ENCODE data around the gene ACRV1.
"Not testable (repeated sequence)": the region's sequence is repeated elsewhere in the genome, so short reads cannot be mapped to it uniquely, and the experiment has no call there.

The ACRV1 gene

GRCh38 chr11:125680747-125681146 lies at the start of gene ACRV1:
TSS of gene ACRV1 (minus strand) at chr11:125680847. CDS start at chr11:125680780, 67 bp downstream.
- Histone ChIP-seq H3K27me3 (ENCODE audit: control insufficient read depth, insufficient read depth, low read length) (no peaks in the 10 kb centered on the region), H3K4me1 (ENCODE audit: control insufficient read depth, insufficient read depth, low read length) (peaks cover 4% of the 10 kb centered on the region; the same call in 1 of the 2 replicates), H3K9me3 (ENCODE audit: control insufficient read depth, insufficient read depth, low read length) (no peaks in the 10 kb centered on the region), H3K36me3 (ENCODE audit: control insufficient read depth, insufficient read depth, low read length) (peaks cover 38% of the 10 kb centered on the region), H3K27ac (ENCODE audit: low read depth, low read length) (no peak within 1 kb of the TSS), H3K9ac (ENCODE audit: low read depth, low read length) (no peak within 1 kb of the TSS), H3K4me3 (ENCODE audit: low read depth, low read length) (no peak within 1 kb of the TSS)

- Histone ChIP-seq H3K27ac (ENCODE audit: low read depth, low read length) (no peak overlapping the region), H3K4me1 (ENCODE audit: control insufficient read depth, insufficient read depth, low read length) (peaks cover 5% of the 10 kb centered on the region; the same call in 1 of the 2 replicates), H3K9ac (ENCODE audit: low read depth, low read length) (no peak overlapping the region), H3K9me3 (ENCODE audit: control insufficient read depth, insufficient read depth, low read length) (no peaks in the 10 kb centered on the region), H3K27me3 (ENCODE audit: control insufficient read depth, insufficient read depth, low read length) (no peaks in the 10 kb centered on the region), H3K36me3 (ENCODE audit: control insufficient read depth, insufficient read depth, low read length) (no peaks in the 10 kb centered on the region), H3K4me3 (ENCODE audit: low read depth, low read length) (no peak overlapping the region)
These were observed 48.3 kb upstream of the ACRV1 start for GRCh38 chr11:125728969-125729368.

GRCh38 chr11:125724125-125724524 lies 43.5 kb upstream of the ACRV1 start:
- Histone ChIP-seq H3K4me3 (ENCODE audit: low read depth, low read length) (no peak overlapping the region), H3K36me3 (ENCODE audit: control insufficient read depth, insufficient read depth, low read length) (no peaks in the 10 kb centered on the region), H3K9me3 (ENCODE audit: control insufficient read depth, insufficient read depth, low read length) (no peaks in the 10 kb centered on the region), H3K9ac (ENCODE audit: low read depth, low read length) (no peak overlapping the region), H3K27ac (ENCODE audit: low read depth, low read length) (no peak overlapping the region), H3K4me1 (ENCODE audit: control insufficient read depth, insufficient read depth, low read length) (no peaks in the 10 kb centered on the region), H3K27me3 (ENCODE audit: control insufficient read depth, insufficient read depth, low read length) (no peaks in the 10 kb centered on the region)

GRCh38 chr11:125720781-125721180 lies 40.1 kb upstream of the ACRV1 start:
- no peaks in the 10 kb centered on the region for H3K36me3 ChIP-seq (ENCODE audit: control insufficient read depth, insufficient read depth, low read length)

GRCh38 chr11:125704686-125705085 lies 24.0 kb upstream of the ACRV1 start:
- H3K36me3 ChIP-seq (ENCODE audit: control insufficient read depth, insufficient read depth, low read length); H3K4me1 ChIP-seq (ENCODE audit: control insufficient read depth, insufficient read depth, low read length); H3K27me3 ChIP-seq (ENCODE audit: control insufficient read depth, insufficient read depth, low read length); H3K4me3 ChIP-seq (ENCODE audit: low read depth, low read length); H3K9me3 ChIP-seq (ENCODE audit: control insufficient read depth, insufficient read depth, low read length); H3K27ac ChIP-seq (ENCODE audit: low read depth, low read length); H3K9ac ChIP-seq (ENCODE audit: low read depth, low read length): not testable (repeated sequence)

More at GRCh38 chr11:125720781-125721180, 40.1 kb upstream of the ACRV1 start:
- H3K9me3 ChIP-seq (ENCODE audit: control insufficient read depth, insufficient read depth, low read length): peaks cover 7% of the 10 kb centered on the region; the same call in 1 of the 2 replicates
- no peaks in the 10 kb centered on the region for H3K27me3 ChIP-seq (ENCODE audit: control insufficient read depth, insufficient read depth, low read length)
- H3K4me3 ChIP-seq (ENCODE audit: low read depth, low read length): no peak overlapping the region
- H3K9ac ChIP-seq (ENCODE audit: low read depth, low read length): no peak overlapping the region
- no peaks in the 10 kb centered on the region for H3K4me1 ChIP-seq (ENCODE audit: control insufficient read depth, insufficient read depth, low read length)
- no peak overlapping the region for H3K27ac ChIP-seq (ENCODE audit: low read depth, low read length)

- Histone ChIP-seq H3K9me3 (ENCODE audit: control insufficient read depth, insufficient read depth, low read length) (no peaks in the 10 kb centered on the region), H3K9ac (ENCODE audit: low read depth, low read length) (no peak overlapping the region), H3K27ac (ENCODE audit: low read depth, low read length) (peak overlapping the region; percentile 12), H3K27me3 (ENCODE audit: control insufficient read depth, insufficient read depth, low read length) (no peaks in the 10 kb centered on the region), H3K36me3 (ENCODE audit: control insufficient read depth, insufficient read depth, low read length) (no peaks in the 10 kb centered on the region), H3K4me1 (ENCODE audit: control insufficient read depth, insufficient read depth, low read length) (peaks cover 7% of the 10 kb centered on the region; the same call in 1 of the 2 replicates), H3K4me3 (ENCODE audit: low read depth, low read length) (no peak overlapping the region)
These were observed 21.4 kb upstream of the ACRV1 start for GRCh38 chr11:125701858-125702621.

GRCh38 chr11:125701018-125701610 lies 20.5 kb upstream of the ACRV1 start:
- Histone ChIP-seq H3K4me3 (ENCODE audit: low read depth, low read length) (no peak overlapping the region), H3K4me1 (ENCODE audit: control insufficient read depth, insufficient read depth, low read length) (peaks cover 7% of the 10 kb centered on the region; the same call in 1 of the 2 replicates), H3K9me3 (ENCODE audit: control insufficient read depth, insufficient read depth, low read length) (no peaks in the 10 kb centered on the region), H3K9ac (ENCODE audit: low read depth, low read length) (no peak overlapping the region), H3K27me3 (ENCODE audit: control insufficient read depth, insufficient read depth, low read length) (no peaks in the 10 kb centered on the region), H3K27ac (ENCODE audit: low read depth, low read length) (no peak overlapping the region), H3K36me3 (ENCODE audit: control insufficient read depth, insufficient read depth, low read length) (no peaks in the 10 kb centered on the region)

- Histone ChIP-seq H3K9me3 (ENCODE audit: control insufficient read depth, insufficient read depth, low read length) (no peaks in the 10 kb centered on the region), H3K4me1 (ENCODE audit: control insufficient read depth, insufficient read depth, low read length) (no peaks in the 10 kb centered on the region), H3K36me3 (ENCODE audit: control insufficient read depth, insufficient read depth, low read length) (no peaks in the 10 kb centered on the region), H3K27ac (ENCODE audit: low read depth, low read length) (no peak overlapping the region), H3K4me3 (ENCODE audit: low read depth, low read length) (no peak overlapping the region), H3K9ac (ENCODE audit: low read depth, low read length) (no peak overlapping the region), H3K27me3 (ENCODE audit: control insufficient read depth, insufficient read depth, low read length) (no peaks in the 10 kb centered on the region)
These were observed 14.3 kb upstream of the ACRV1 start for GRCh38 chr11:125694951-125695350.

- Histone ChIP-seq H3K4me1 (ENCODE audit: control insufficient read depth, insufficient read depth, low read length) (no peaks in the 10 kb centered on the region), H3K36me3 (ENCODE audit: control insufficient read depth, insufficient read depth, low read length) (no peaks in the 10 kb centered on the region; the same call in 1 of the 2 replicates), H3K27ac (ENCODE audit: low read depth, low read length) (no peak overlapping the region), H3K4me3 (ENCODE audit: low read depth, low read length) (no peak overlapping the region), H3K9me3 (ENCODE audit: control insufficient read depth, insufficient read depth, low read length) (no peaks in the 10 kb centered on the region), H3K27me3 (ENCODE audit: control insufficient read depth, insufficient read depth, low read length) (no peaks in the 10 kb centered on the region), H3K9ac (ENCODE audit: low read depth, low read length) (no peak overlapping the region)
These were observed 12.2 kb upstream of the ACRV1 start for GRCh38 chr11:125692887-125693286.

GRCh38 chr11:125690006-125690405 lies 9.4 kb upstream of the ACRV1 start:
- H3K4me3 ChIP-seq (ENCODE audit: low read depth, low read length): no peak overlapping the region
- no peak overlapping the region for H3K27ac ChIP-seq (ENCODE audit: low read depth, low read length)
- H3K9ac ChIP-seq (ENCODE audit: low read depth, low read length): no peak overlapping the region
- H3K9me3 ChIP-seq (ENCODE audit: control insufficient read depth, insufficient read depth, low read length): no peaks in the 10 kb centered on the region
- peaks cover 1% of the 10 kb centered on the region; the same call in 1 of the 2 replicates for H3K4me1 ChIP-seq (ENCODE audit: control insufficient read depth, insufficient read depth, low read length)
- peaks cover 2% of the 10 kb centered on the region; the same call in 1 of the 2 replicates for H3K36me3 ChIP-seq (ENCODE audit: control insufficient read depth, insufficient read depth, low read length)
- H3K27me3 ChIP-seq (ENCODE audit: control insufficient read depth, insufficient read depth, low read length): no peaks in the 10 kb centered on the region

GRCh38 chr11:125689274-125689859 lies 8.7 kb upstream of the ACRV1 start:
- no peaks in the 10 kb centered on the region for H3K9me3 ChIP-seq (ENCODE audit: control insufficient read depth, insufficient read depth, low read length)
- H3K4me1 ChIP-seq (ENCODE audit: control insufficient read depth, insufficient read depth, low read length): peaks cover 4% of the 10 kb centered on the region; the same call in 1 of the 2 replicates
- no peak overlapping the region for H3K9ac ChIP-seq (ENCODE audit: low read depth, low read length)
- H3K27me3 ChIP-seq (ENCODE audit: control insufficient read depth, insufficient read depth, low read length): no peaks in the 10 kb centered on the region
- no peak overlapping the region for H3K27ac ChIP-seq (ENCODE audit: low read depth, low read length)
- peaks cover 2% of the 10 kb centered on the region; the same call in 1 of the 2 replicates for H3K36me3 ChIP-seq (ENCODE audit: control insufficient read depth, insufficient read depth, low read length)
- H3K4me3 ChIP-seq (ENCODE audit: low read depth, low read length): no peak overlapping the region
